OCI-LY1 (cell line): ENCODE data around the gene INPP5K.

ENCODE experiments used
- H2AFZ ChIP-seq: fragments of 200-600 bp; sonication (generic), shearing (Covaris generic); 2 replicates; pipeline ENCODE4 v1.6.0; 2014; ENCODE audit warnings: antibody characterized with exemption, mild to moderate bottlenecking, low read length
- H3F3A ChIP-seq: fragments of 200-600 bp; sonication (generic), shearing (Covaris generic); 2 replicates; pipeline ENCODE4 v1.6.0; 2014; ENCODE audit warnings: mild to moderate bottlenecking, antibody characterized with exemption, low read length, moderate library complexity; ENCODE audit not compliant: insufficient read depth
- H3K27ac ChIP-seq: fragments of 200-600 bp; sonication (generic); 2 replicates; pipeline ENCODE4 v1.5.1; 2014; ENCODE audit warnings: low read length, mixed run types, mild to moderate bottlenecking, low read depth; ENCODE audit not compliant: poor library complexity, severe bottlenecking
- H3K27me3 ChIP-seq: fragments of 200-600 bp; sonication (generic); 2 replicates; pipeline ENCODE4 v1.6.0; 2014; ENCODE audit warnings: antibody characterized with exemption, mild to moderate bottlenecking, low read length, moderate library complexity; ENCODE audit not compliant: insufficient read depth
- H3K36me3 ChIP-seq: fragments of 200-600 bp; sonication (generic); 2 replicates; pipeline ENCODE4 v1.6.1; 2014; ENCODE audit warnings: mild to moderate bottlenecking, antibody characterized with exemption, low read length, moderate library complexity, mixed read lengths; ENCODE audit not compliant: insufficient read depth
- H3K4me1 ChIP-seq: fragments of 200-600 bp; sonication (generic); 2 replicates; pipeline ENCODE4 v1.5.1; 2014; ENCODE audit warnings: mild to moderate bottlenecking, low read length, moderate library complexity; ENCODE audit not compliant: insufficient read depth, severe bottlenecking
- H3K4me2 ChIP-seq: fragments of 200-600 bp; sonication (generic), shearing (Covaris generic); 2 replicates; pipeline ENCODE4 v1.6.1; 2014; ENCODE audit warnings: low read length
- H3K4me3 ChIP-seq: fragments of 200-600 bp; sonication (generic); 2 replicates; pipeline ENCODE4 v1.5.1; 2014; ENCODE audit warnings: low read length, low read depth, mild to moderate bottlenecking, mixed read lengths; ENCODE audit not compliant: poor library complexity, severe bottlenecking
- H3K79me2 ChIP-seq: fragments of 200-600 bp; shearing (Covaris generic); 2 replicates; pipeline ENCODE4 v1.6.1; 2016; ENCODE audit warnings: mixed run types, low read length, mixed read lengths; ENCODE audit not compliant: insufficient read depth
- H3K9ac ChIP-seq: fragments of 200-600 bp; sonication (generic), shearing (Covaris generic); 2 replicates; pipeline ENCODE4 v1.6.1; 2014; ENCODE audit warnings: mild to moderate bottlenecking, low read length, mixed read lengths
- H3K9me2 ChIP-seq: fragments of 200-600 bp; sonication (generic), shearing (Covaris generic); 2 replicates; pipeline ENCODE4 v1.6.1; 2014; ENCODE audit warnings: low read depth, mild to moderate bottlenecking, low read length, mixed read lengths
- H3K9me3 ChIP-seq: fragments of 200-600 bp; shearing (Covaris generic); 2 replicates; pipeline ENCODE4 v1.6.1; 2014; ENCODE audit warnings: low read length, mixed read lengths
- H4K20me1 ChIP-seq: fragments of 200-600 bp; sonication (generic), shearing (Covaris generic); 2 replicates; pipeline ENCODE4 v1.6.0; 2016; ENCODE audit warnings: mild to moderate bottlenecking, low read length; ENCODE audit not compliant: insufficient read depth
- CTCF ChIP-seq: fragments of 200-600 bp; sonication (generic), shearing (Covaris generic); IDR thresholded peaks from 2 replicates; pipeline ENCODE4 v1.5.1; 2017; ENCODE audit warnings: mild to moderate bottlenecking, antibody characterized with exemption, low read length, moderate library complexity, mixed read lengths
- EZH2 ChIP-seq: fragments of 200-600 bp; sonication (generic), shearing (Covaris generic); IDR thresholded peaks from 2 replicates; pipeline ENCODE4 v1.8.0; 2017; ENCODE audit warnings: borderline replicate concordance, mixed run types, mild to moderate bottlenecking, antibody characterized with exemption, low read length, moderate library complexity, mixed read lengths

Gene INPP5K

DNA sequence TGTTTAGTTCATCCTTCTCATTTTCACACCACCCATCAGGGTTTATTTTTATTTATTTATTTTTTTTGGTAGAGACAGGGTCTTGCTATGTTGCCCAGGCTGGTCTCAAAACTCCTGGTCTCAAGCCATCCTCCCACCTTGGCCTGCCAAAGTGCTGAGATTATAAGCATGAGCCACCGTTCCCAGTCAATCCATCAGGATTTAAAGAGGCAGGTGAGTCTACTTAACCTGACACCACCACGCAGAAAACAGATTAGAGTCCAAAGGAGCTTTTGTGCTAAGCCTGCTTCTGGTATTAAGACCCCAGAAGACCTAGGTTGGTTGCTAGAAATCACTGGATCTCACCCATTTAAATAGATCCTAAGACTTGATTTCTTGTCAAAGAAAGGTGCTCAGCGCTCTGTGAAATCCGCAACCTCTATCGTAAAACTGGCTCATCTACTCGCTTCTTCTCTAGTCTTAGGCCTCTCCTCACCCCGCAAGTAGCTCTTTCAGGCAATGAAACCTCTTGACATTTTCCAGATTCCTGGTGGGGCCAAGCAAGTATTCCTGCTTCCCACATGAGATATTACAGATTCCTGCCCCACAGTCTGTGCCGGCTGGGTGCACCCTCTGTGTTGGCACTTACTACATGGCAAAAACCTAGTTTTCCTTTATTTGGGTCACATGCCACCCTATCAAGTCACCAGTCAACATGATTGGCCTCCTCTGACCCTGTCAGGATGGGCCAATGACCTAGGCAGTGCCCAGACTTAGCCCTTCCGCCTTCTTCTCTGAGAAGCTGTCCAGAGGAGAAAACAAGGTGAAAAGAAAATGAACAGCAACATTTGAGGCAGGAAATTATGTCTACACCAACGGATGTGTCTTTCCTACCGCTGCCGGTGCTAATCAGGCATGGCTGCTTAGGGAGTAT lies 37.2 kb upstream of the INPP5K start:
- peaks cover 28% of the 10 kb centered on the region for H3K36me3 ChIP-seq
- H3K79me2 ChIP-seq, result no peaks in the 10 kb centered on the region
- H3K4me2 ChIP-seq, result no peak overlapping the region
- H4K20me1 ChIP-seq, result no peaks in the 10 kb centered on the region
- no peaks in the 10 kb centered on the region for H3K9me2 ChIP-seq
- TF ChIP-seq CTCF (no peak), EZH2 (no peak)
- no peaks in the 10 kb centered on the region for H3F3A ChIP-seq
- no peak overlapping the region for H2AFZ ChIP-seq
- H3K9ac ChIP-seq, result no peak overlapping the region
- no peak overlapping the region for H3K27ac ChIP-seq
- no peaks in the 10 kb centered on the region for H3K9me3 ChIP-seq
- peaks cover 15% of the 10 kb centered on the region for H3K4me1 ChIP-seq
- no peak overlapping the region for H3K4me3 ChIP-seq
- H3K27me3 ChIP-seq, result no peaks in the 10 kb centered on the region

- TF ChIP-seq EZH2, result no peak
- TF ChIP-seq CTCF, result no peak
- H3F3A ChIP-seq, result no peaks in the 10 kb centered on the region
- no peak overlapping the region for H2AFZ ChIP-seq
- H3K27me3 ChIP-seq, result no peaks in the 10 kb centered on the region
- H3K27ac ChIP-seq, result no peak overlapping the region
- H3K9ac ChIP-seq, result no peak overlapping the region
- peaks cover 34% of the 10 kb centered on the region for H3K36me3 ChIP-seq
- H3K79me2 ChIP-seq, result no peaks in the 10 kb centered on the region
- no peak overlapping the region for H3K4me2 ChIP-seq
- H3K4me1 ChIP-seq, result peaks cover 15% of the 10 kb centered on the region
- H3K9me3 ChIP-seq, result no peaks in the 10 kb centered on the region
- no peaks in the 10 kb centered on the region for H4K20me1 ChIP-seq
- H3K9me2 ChIP-seq, result no peaks in the 10 kb centered on the region
- H3K4me3 ChIP-seq, result no peak overlapping the region
Measured at GRCh38 chr17:1552932-1553331, 36.5 kb upstream of the INPP5K start.

DNA sequence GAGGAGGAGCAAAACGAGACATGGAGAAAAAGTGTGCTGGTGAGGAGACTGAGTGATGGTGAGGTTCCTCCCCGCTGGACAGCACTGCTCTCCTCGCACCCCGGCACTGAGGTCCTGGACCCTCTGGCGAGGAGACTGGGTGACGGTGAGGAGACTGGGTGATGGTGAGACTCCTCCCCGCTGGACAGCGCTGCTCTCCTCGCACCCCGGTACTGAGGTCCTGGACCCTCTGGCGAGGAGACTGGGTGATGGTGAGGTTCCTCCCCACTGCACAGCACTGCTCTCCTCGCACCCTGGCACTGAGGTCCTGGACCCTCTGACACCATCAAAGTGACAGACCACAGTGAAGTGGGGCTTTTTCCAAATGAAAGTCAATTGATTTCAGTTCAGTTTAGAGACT lies 35.3 kb upstream of the INPP5K start:
- peaks cover 15% of the 10 kb centered on the region for H3K4me1 ChIP-seq
- H3K4me3 ChIP-seq, result no peak overlapping the region
- H3F3A ChIP-seq, result no peaks in the 10 kb centered on the region
- H3K27ac ChIP-seq, result no peak overlapping the region
- no peak overlapping the region for H3K4me2 ChIP-seq
- no peaks in the 10 kb centered on the region for H3K9me3 ChIP-seq
- no peak overlapping the region for H2AFZ ChIP-seq
- no peaks in the 10 kb centered on the region for H3K79me2 ChIP-seq
- H3K9me2 ChIP-seq, result no peaks in the 10 kb centered on the region
- no peaks in the 10 kb centered on the region for H4K20me1 ChIP-seq
- TF ChIP-seq CTCF, result no peak
- TF ChIP-seq EZH2, result no peak
- H3K36me3 ChIP-seq, result peaks cover 34% of the 10 kb centered on the region
- H3K9ac ChIP-seq, result no peak overlapping the region
- no peaks in the 10 kb centered on the region for H3K27me3 ChIP-seq
